ENCODE results near the gene RBKS. TPM values are rescaled to one million over a fixed set of nuclear protein-coding genes. Genes with fewer than 3 reads are reported as not detected.
A peak's percentile ranks its signal among the peaks of the same experiment; 100 is the strongest.

The RBKS gene
- total and polyA plus RNA-seq, 2 of the 13 experiments (the other 11 are each of a cell fraction or from before 2014, with no cell fraction given) = 7.7 to 8.3 TPM

GRCh38 chr2:27737676-27738348 is 152.4 kb downstream of the RBKS start (continued):
- TF ChIP-seq ZBTB34 (CRISPR knock-in tag; IDR thresholded peaks at IDR 0.05) (no peak), ZFP91 (CRISPR knock-in tag; IDR thresholded peaks at IDR 0.05; ENCODE audit: borderline replicate concordance) (peak; percentile 77; the same call in 1 of the 2 replicates), CEBPB (IDR thresholded peaks at IDR 0.05; ENCODE audit: borderline replicate concordance, low read depth, low read length) (peak; percentile 97), ZBED4 (CRISPR knock-in tag; IDR thresholded peaks at IDR 0.05; ENCODE audit: borderline replicate concordance) (0 out of 2 replicates have a peak, but pooled peaks have one; percentile 43), ATF6 (CRISPR knock-in tag; conservative IDR thresholded peaks at IDR 0.05) (0 out of 2 replicates have a peak, but pooled peaks have one; percentile 28), KMT2B (CRISPR knock-in tag; IDR thresholded peaks at IDR 0.05) (no peak), ZBTB33 (CRISPR knock-in tag; IDR thresholded peaks at IDR 0.05) (0 out of 2 replicates have a peak, but pooled peaks have one; percentile 7), HBP1 (CRISPR knock-in tag; IDR thresholded peaks at IDR 0.05; ENCODE audit: low read depth) (0 out of 2 replicates have a peak, but pooled peaks have one; percentile 58), ZNF232 (CRISPR knock-in tag; IDR thresholded peaks at IDR 0.05; ENCODE audit: borderline replicate concordance) (peak; percentile 19; the same call in 1 of the 2 replicates), ISX (CRISPR knock-in tag; conservative IDR thresholded peaks at IDR 0.05) (no peak), ZEB1 (IDR thresholded peaks at IDR 0.05; ENCODE audit: insufficient replicate concordance, low read depth) (peak; percentile 47), ZNF101 (CRISPR knock-in tag; IDR thresholded peaks at IDR 0.05; ENCODE audit: borderline replicate concordance, low read depth) (no peak), HOXA3 (CRISPR knock-in tag; IDR thresholded peaks at IDR 0.05) (peak; percentile 66), BRD4 (CRISPR knock-in tag; IDR thresholded peaks at IDR 0.05) (peak; percentile 84)

Measured in HepG2 (cell line).